ENCODE measurements around the gene SPATS2L.
A peak's percentile ranks its signal among the peaks of the same experiment; 100 is the strongest.

SPATS2L gene

GRCh38 chr2:200509235-200509611, 202.7 kb downstream of the SPATS2L start:
- peak; percentile 19 for DNase-seq (ENCODE audit: low spot score)

- DNase-seq (ENCODE audit: low spot score): peak; percentile 84
Measured at GRCh38 chr2:200509612-200510433, 203.3 kb downstream of the SPATS2L start, which contains the start of gene KCTD18. KCTD18 (minus strand) TSS chr2:200510068; CDS start chr2:200507016, 3,052 bp downstream.

- DNase-seq (ENCODE audit: low spot score): no peak
Measured at GRCh38 chr2:200515155-200515554, 208.7 kb downstream of the SPATS2L start.

- DNase-seq (ENCODE audit: low spot score): no peak
Measured at GRCh38 chr2:200523158-200523557, 216.7 kb downstream of the SPATS2L start.

- no peak for DNase-seq (ENCODE audit: low spot score)
Measured at GRCh38 chr2:200523604-200524003, 217.1 kb downstream of the SPATS2L start.

- DNase-seq (ENCODE audit: low spot score): no peak
Measured at GRCh38 chr2:200525066-200525465, 218.6 kb downstream of the SPATS2L start.

- DNase-seq (ENCODE audit: low spot score): no peak
Measured at GRCh38 chr2:200525551-200525881, 219.0 kb downstream of the SPATS2L start.

GRCh38 chr2:200525882-200526651, 219.6 kb downstream of the SPATS2L start, which contains the start of gene SGO2:
SGO2 (plus strand) TSS chr2:200526207; CDS start chr2:200532976, 6,769 bp downstream.
- DNase-seq (ENCODE audit: low spot score): peak; percentile 97

GRCh38 chr2:200528228-200528627, 221.7 kb downstream of the SPATS2L start:
- no peak for DNase-seq (ENCODE audit: low spot score)
